ENCODE data around the gene GLTP. TPM values are rescaled to one million over a fixed set of nuclear protein-coding genes. Genes with fewer than 3 reads are reported as not detected.

Gene GLTP
- total RNA-seq, 4 donors from 2014 or later, result 35.6 to 287 (median 167) TPM

GRCh38 chr12:109861689-109862314 is 18.5 kb downstream of the GLTP start:
- intact Hi-C loops (cut with DNase I; ENCODE audit: low total_unique reads) (loop anchor here (5.0 kb wide), 1 partner anchor 1230 kb away; the partner anchor contains the start of gene SELPLG), in situ Hi-C loops (cut with MboI; ENCODE audit: low pct_ligation_motif_present in 1 of 4, low pct_unique_long_range_greater_than_20kb in 1 of 4, low sequenced_read_pairs in 3 of 4) (no loop called here)
- Histone ChIP-seq H3K4me1 (peaks cover 13 to 52% (median 33%) of the 10 kb centered on the region in 4 donors), H3K4me3 (no peak overlapping the region), H3K27me3 (no peaks in the 10 kb centered on the region), H3K27ac (peak overlapping the region; percentile 6 to 30 (median 14)), H3K36me3 (peaks cover 0 to 5% (median 2%) of the 10 kb centered on the region in 4 donors), H3K9me3 (no peaks in the 10 kb centered on the region)
- TF ChIP-seq POLR2AphosphoS5 (IDR thresholded peaks at IDR 0.05), result peak in 1 of 3 donors; percentile 16
- no peak for TF ChIP-seq POLR2A (IDR thresholded peaks at IDR 0.05)
- no peak for TF ChIP-seq CTCF (IDR thresholded peaks at IDR 0.05)
- 74% methylated on average over 16 of the region's 17 CpGs; no CpG with 5 or more reads in 1 of the 2 donors for WGBS, 2 donors (ENCODE audit: low coverage in 1 of 2)
- peak; percentile 33 for DNase-seq

GRCh38 chr12:109860977-109861376 is 19.4 kb downstream of the GLTP start:
- TF ChIP-seq EP300 (IDR thresholded peaks at IDR 0.05; ENCODE audit: low read depth) (no peak), POLR2AphosphoS5 (IDR thresholded peaks at IDR 0.05) (no peak), POLR2A (IDR thresholded peaks at IDR 0.05) (no peak), CTCF (IDR thresholded peaks at IDR 0.05) (no peak)
- intact Hi-C loops (cut with DNase I; ENCODE audit: low total_unique reads), result loop anchor here (5.0 kb wide), 1 partner anchor 1229 kb away; the partner anchor contains the start of gene SELPLG
- in situ Hi-C loops (cut with MboI; ENCODE audit: low pct_ligation_motif_present in 1 of 4, low pct_unique_long_range_greater_than_20kb in 1 of 4, low sequenced_read_pairs in 3 of 4), result no loop called here
- Histone ChIP-seq H3K9me3 (no peaks in the 10 kb centered on the region), H3K4me3 (no peak overlapping the region), H3K27me3 (no peaks in the 10 kb centered on the region), H3K4me1 (peaks cover 13 to 49% (median 31%) of the 10 kb centered on the region in 4 donors), H3K36me3 (peaks cover 0 to 8% (median 2%) of the 10 kb centered on the region in 4 donors), H3K27ac (peak overlapping the region; percentile 6 to 30 (median 14))
- no peak for DNase-seq
- 95 to 100% methylated on average over 2 to 5 of the region's 5 CpGs for WGBS, 2 donors (ENCODE audit: low coverage in 1 of 2)

- Histone ChIP-seq H3K27ac (no peak overlapping the region), H3K27me3 (no peaks in the 10 kb centered on the region), H3K4me3 (no peak overlapping the region), H3K36me3 (peaks cover 0 to 8% (median 2%) of the 10 kb centered on the region in 4 donors), H3K4me1 (peaks cover 2 to 27% (median 12%) of the 10 kb centered on the region in 4 donors), H3K9me3 (no peaks in the 10 kb centered on the region)
- no peak for TF ChIP-seq POLR2A (IDR thresholded peaks at IDR 0.05)
- TF ChIP-seq EP300 (IDR thresholded peaks at IDR 0.05; ENCODE audit: low read depth), result no peak
- TF ChIP-seq POLR2AphosphoS5 (IDR thresholded peaks at IDR 0.05), result no peak
- no peak for TF ChIP-seq CTCF (IDR thresholded peaks at IDR 0.05)
- intact Hi-C loops (cut with DNase I; ENCODE audit: low total_unique reads), result no loop called here
- in situ Hi-C loops (cut with MboI; ENCODE audit: low pct_ligation_motif_present in 1 of 4, low pct_unique_long_range_greater_than_20kb in 1 of 4, low sequenced_read_pairs in 3 of 4), result loop anchor here in 1 of 4 donors (10.0 kb wide), 1 partner anchor 66 kb away; no protein-coding TSS in a partner anchor
- DNase-seq, result no peak
- WGBS, 2 donors (ENCODE audit: low coverage in 1 of 2), result 80 to 93% methylated on average over 1 to 5 of the region's 5 CpGs
These were observed 21.6 kb downstream of the GLTP start for GRCh38 chr12:109858764-109859163.

- DNase-seq, result no peak
- TF ChIP-seq POLR2AphosphoS5 (IDR thresholded peaks at IDR 0.05), result no peak
- no peak for TF ChIP-seq EP300 (IDR thresholded peaks at IDR 0.05; ENCODE audit: low read depth)
- no peak for TF ChIP-seq POLR2A (IDR thresholded peaks at IDR 0.05)
- TF ChIP-seq CTCF (IDR thresholded peaks at IDR 0.05), result no peak
- peaks cover 0 to 8% (median 2%) of the 10 kb centered on the region in 4 donors for H3K36me3 ChIP-seq
- H3K9me3 ChIP-seq, result no peaks in the 10 kb centered on the region
- intact Hi-C loops (cut with DNase I; ENCODE audit: low total_unique reads), result no loop called here
- H3K27ac ChIP-seq, result no peak overlapping the region
- H3K4me1 ChIP-seq, result peaks cover 4 to 17% (median 8%) of the 10 kb centered on the region in 4 donors
- H3K4me3 ChIP-seq, result no peak overlapping the region
- no peaks in the 10 kb centered on the region for H3K27me3 ChIP-seq
- WGBS, 2 donors (ENCODE audit: low coverage in 1 of 2), result 96 to 100% methylated on average over 1 to 6 of the region's 6 CpGs
- in situ Hi-C loops (cut with MboI; ENCODE audit: low pct_ligation_motif_present in 1 of 4, low pct_unique_long_range_greater_than_20kb in 1 of 4, low sequenced_read_pairs in 3 of 4), result loop anchor here in 1 of 4 donors (10.0 kb wide), 1 partner anchor 67 kb away; no protein-coding TSS in a partner anchor
These were observed 22.6 kb downstream of the GLTP start for GRCh38 chr12:109857715-109858114.
